Right hindlimb (tissue), 1 donor: Measurements from ENCODE around the gene ARHGAP6.
"Not testable (repeated sequence)": the region's sequence is repeated elsewhere in the genome, so short reads cannot be mapped to it uniquely, and the experiment has no call there.

Experiments
- DNase-seq: peaks from one replicate; pipeline ENCODE4 v3.0.0-alpha.2; 2018

ARHGAP6 gene

GRCh38 chrX:11641349-11642065 is 24.2 kb downstream of the ARHGAP6 start:
- DNase-seq = no peak

GRCh38 chrX:11640089-11640488 is 25.6 kb downstream of the ARHGAP6 start:
- DNase-seq = no peak

- no peak for DNase-seq
Measured at GRCh38 chrX:11632732-11633131, 33.0 kb downstream of the ARHGAP6 start.

- peak; percentile 28 for DNase-seq
Measured at GRCh38 chrX:11629593-11630211, 36.0 kb downstream of the ARHGAP6 start.

- DNase-seq = no peak
Measured at GRCh38 chrX:11628399-11628798, 37.3 kb downstream of the ARHGAP6 start.

- DNase-seq = no peak
Measured at GRCh38 chrX:11626351-11626750, 39.4 kb downstream of the ARHGAP6 start.

GRCh38 chrX:11619441-11619840 is 46.3 kb downstream of the ARHGAP6 start:
- no peak for DNase-seq

- not testable (repeated sequence) for DNase-seq
Measured at GRCh38 chrX:11614253-11614652, 51.5 kb downstream of the ARHGAP6 start.

GRCh38 chrX:11611965-11612364 is 53.8 kb downstream of the ARHGAP6 start:
- no peak for DNase-seq

- DNase-seq = no peak
Measured at GRCh38 chrX:11611161-11611560, 54.6 kb downstream of the ARHGAP6 start.

- no peak for DNase-seq
Measured at GRCh38 chrX:11609109-11609508, 56.6 kb downstream of the ARHGAP6 start.

GRCh38 chrX:11606408-11606807 is 59.3 kb downstream of the ARHGAP6 start:
- DNase-seq = no peak

- no peak for DNase-seq
Measured at GRCh38 chrX:11600578-11600977, 65.1 kb downstream of the ARHGAP6 start.

- no peak for DNase-seq
Measured at GRCh38 chrX:11597479-11597878, 68.2 kb downstream of the ARHGAP6 start.

- DNase-seq = no peak
Measured at GRCh38 chrX:11591723-11592346, 73.9 kb downstream of the ARHGAP6 start.

GRCh38 chrX:11589641-11590040 is 76.1 kb downstream of the ARHGAP6 start:
- no peak for DNase-seq

- no peak for DNase-seq
Measured at GRCh38 chrX:11588097-11588496, 77.6 kb downstream of the ARHGAP6 start.

- DNase-seq = no peak
Measured at GRCh38 chrX:11585174-11585573, 80.5 kb downstream of the ARHGAP6 start.

GRCh38 chrX:11580789-11581188 is 84.9 kb downstream of the ARHGAP6 start:
- no peak for DNase-seq

GRCh38 chrX:11579636-11580600 is 85.8 kb downstream of the ARHGAP6 start:
- DNase-seq = no peak

- not testable (repeated sequence) for DNase-seq
Measured at GRCh38 chrX:11578301-11578700, 87.4 kb downstream of the ARHGAP6 start.

- no peak for DNase-seq
Measured at GRCh38 chrX:11577603-11578002, 88.1 kb downstream of the ARHGAP6 start.

- no peak for DNase-seq
Measured at GRCh38 chrX:11575332-11575731, 90.4 kb downstream of the ARHGAP6 start.
